GM19467 (cell line): ENCODE results near the gene NDUFS2.

ENCODE experiments used
- ATAC-seq: cut with Tn5 transposase; IDR thresholded peaks from one replicate; pipeline ENCODE4 v1.9.1; 2021; ENCODE audit warnings: mild to moderate bottlenecking, moderate library complexity; ENCODE audit not compliant: unreplicated experiment

Gene NDUFS2

DNA sequence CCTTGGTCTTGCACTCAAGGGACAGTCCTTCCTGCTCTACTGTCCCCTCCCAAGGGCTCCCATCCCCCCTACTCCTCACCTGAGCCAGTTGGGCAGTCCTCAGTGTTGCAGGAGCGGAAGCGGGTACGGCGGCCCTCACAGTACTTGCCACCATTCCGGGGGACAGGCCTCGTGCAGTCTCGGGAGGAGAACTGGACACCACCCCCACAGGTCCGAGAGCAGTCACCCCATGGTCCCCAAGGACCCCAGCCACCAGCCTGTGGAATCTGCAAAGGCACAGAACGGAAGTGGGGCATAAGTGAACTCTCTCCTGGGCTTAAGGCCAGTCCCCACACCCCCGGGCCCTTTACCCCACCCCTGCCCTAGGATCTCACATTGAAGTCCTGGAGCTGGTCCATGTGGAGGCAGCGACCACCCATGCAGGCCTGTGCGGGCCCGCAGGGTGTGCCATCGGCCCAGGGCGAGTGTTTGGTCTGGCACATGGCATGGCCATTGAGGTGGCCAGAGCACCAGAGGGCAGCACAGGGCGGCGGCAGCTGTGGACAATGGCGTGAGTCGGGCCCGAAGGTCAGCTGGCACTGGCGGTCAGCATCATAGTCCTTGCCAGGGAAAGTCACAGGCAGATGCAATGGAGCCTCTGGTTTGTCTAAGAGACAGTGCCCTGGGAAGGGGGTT is 8.5 kb upstream of the NDUFS2 start:
- no peak for ATAC-seq

DNA sequence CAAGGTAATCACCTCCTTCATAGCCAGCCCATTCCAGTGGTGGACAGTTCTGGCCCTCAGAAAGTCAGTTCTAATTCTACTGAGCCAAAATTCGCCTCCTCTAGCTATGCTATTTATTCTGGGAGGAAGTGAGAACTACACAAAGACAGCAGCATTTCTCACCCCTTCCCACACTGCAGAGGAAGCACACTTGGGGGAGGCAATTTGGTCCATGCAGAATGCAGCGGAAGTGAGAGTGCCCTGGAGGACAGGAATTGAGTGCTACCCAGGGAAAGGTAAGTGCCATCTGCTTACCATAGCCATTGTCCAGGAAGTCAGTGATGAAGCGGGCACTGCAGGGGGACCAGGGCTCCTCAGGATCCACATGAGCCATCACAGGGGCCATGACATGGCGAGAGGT is 7.0 kb upstream of the NDUFS2 start:
- no peak for ATAC-seq

GRCh38 chr1:161196111-161196510 is 6.1 kb upstream of the NDUFS2 start:
- no peak for ATAC-seq

DNA sequence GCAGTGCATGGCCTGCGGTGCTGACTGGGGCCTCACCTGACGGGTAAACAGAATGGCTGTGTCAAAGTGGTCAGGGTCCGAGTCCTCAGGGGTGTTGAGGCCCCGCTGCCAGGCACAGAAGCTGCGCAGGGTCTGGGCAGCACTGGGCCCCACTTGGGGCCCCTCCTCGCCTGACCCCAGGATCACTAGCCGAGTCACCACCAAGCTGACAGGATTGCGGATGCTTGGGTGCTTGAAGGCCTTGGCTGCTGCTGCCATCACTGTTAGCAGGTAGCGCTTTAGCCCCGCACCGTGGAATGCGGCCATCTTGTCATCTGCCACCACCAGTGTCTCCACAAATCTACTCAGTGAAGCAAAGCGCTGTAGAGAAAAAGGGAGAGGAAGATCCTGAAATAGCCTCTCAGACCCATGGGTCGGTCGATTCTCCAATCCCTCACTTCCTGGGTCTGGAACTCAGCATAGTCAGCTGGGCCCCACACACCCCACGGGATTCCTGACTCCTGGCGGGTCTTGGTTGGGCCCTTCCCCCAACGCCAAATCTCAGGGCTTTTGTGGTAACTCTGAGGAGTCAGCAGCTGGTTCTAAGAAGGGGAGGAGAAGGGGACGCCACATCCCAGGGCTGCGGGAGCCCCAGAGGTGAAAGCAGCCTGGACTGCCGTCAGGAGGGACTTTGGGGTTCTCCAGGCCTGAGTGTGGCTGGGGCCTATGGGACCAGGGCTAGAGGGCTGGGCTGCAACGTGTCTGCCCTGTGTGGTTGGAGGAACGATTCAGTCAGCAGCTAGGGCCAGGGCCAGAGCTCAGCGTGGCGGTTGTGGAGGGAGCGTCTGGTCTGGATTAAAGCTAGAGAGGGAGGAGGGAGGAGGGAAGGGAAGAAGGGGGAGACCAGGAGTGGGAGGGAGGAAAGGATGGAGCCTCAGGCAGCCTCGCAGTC is 5.4 kb upstream of the NDUFS2 start:
- ATAC-seq: no peak

- no peak for ATAC-seq
Measured at GRCh38 chr1:161197560-161198193, 4.5 kb upstream of the NDUFS2 start.

GRCh38 chr1:161198194-161198896 is 3.8 kb upstream of the NDUFS2 start:
- ATAC-seq: no peak

GRCh38 chr1:161198897-161199431 is 3.2 kb upstream of the NDUFS2 start, which contains the start of gene ADAMTS4:
TSS of gene ADAMTS4 (minus strand) at chr1:161199054. CDS start at chr1:161198627, 427 bp downstream.
- no peak for ATAC-seq

DNA sequence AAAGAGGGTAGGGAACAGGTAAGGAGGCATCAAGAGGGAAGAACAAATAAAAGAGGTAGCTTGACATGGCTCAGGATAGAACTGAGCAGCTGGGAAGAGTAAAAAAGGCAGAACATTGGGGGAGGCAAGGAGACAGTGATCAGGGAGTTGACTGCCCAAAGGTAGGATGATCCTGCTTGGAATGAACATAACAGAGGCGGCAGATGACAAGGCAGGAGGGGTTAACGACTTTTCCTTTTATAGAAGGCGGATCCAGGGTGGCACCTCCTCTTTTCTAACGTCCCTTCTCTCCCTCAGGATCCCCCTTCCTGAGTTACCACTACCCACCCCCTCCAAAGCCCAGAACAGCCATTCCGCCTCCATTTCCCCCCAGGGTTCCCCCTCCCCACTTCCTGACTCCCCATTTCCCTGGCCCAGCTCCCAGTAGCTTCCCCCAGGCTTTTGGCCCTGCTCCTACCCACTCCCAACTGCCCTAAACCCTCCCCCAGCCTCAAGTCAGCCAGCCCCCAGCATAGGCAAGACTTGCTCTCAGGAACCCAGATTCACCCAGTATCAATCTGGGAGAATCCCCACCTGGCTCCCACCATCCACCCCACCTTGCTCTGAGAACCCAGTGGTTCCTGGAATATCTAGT is 2.5 kb upstream of the NDUFS2 start:
- no peak for ATAC-seq

DNA sequence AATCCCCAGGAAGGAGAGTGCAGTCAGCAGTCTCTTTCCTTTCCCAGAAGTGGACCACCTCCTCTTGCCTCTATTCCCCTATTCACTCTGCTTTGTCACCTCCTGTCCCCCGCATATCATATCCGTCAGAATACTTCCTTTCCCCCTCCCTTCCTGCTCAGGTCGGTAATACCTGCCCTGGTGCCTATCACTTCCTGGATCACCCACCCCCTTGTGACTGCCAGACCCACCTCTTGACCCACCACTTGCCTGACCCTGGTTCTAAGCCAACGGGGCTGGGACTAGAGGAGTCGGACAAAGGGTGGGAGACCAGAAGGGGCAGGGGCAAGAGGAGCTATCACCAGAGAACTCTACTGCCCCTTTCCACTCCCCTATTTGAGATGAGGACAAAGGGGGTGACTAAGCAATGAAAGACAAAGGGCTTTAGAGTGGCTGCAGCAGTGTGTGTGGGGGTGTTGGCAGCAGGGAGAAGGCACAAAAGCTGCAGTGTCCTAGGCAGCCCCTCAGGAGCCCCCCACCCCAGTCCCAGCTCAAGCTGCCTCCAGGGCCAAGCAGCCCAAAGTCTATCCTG is 1.7 kb upstream of the NDUFS2 start:
- ATAC-seq: no peak

- ATAC-seq: no peak
Measured at GRCh38 chr1:161200992-161201835, 953 bp upstream of the NDUFS2 start.

DNA sequence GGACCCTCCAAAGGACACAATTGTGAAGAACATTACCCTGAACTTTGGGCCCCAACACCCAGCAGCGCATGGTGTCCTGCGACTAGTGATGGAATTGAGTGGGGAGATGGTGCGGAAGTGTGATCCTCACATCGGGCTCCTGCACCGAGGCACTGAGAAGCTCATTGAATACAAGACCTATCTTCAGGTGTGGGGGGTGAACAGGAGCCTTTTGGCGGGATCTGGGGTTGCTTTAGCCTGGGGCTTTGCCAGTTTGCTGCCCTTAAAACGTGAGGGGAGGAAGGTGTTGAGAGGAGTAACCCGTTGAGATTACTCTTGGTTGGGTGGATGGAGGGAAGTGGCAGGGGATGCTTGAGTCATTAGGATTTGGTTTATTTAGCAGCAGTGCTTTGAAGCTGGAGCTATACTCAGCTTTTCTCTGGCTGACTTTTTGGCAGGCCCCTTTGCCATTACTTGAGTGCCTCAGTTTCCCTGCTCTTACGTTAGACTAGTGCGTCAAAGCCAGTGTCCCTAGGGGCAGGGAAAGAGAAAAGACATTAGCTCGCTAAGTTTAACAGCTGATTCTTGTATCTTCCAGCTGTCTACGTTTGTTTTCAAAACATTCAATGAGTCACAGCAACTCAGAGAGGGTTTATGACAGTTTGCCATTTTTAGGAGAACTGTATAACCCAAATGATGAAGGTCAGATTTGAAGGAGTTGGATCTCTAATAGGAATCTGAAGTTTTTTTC is 4.4 kb downstream of the NDUFS2 start:
- ATAC-seq: no peak

DNA sequence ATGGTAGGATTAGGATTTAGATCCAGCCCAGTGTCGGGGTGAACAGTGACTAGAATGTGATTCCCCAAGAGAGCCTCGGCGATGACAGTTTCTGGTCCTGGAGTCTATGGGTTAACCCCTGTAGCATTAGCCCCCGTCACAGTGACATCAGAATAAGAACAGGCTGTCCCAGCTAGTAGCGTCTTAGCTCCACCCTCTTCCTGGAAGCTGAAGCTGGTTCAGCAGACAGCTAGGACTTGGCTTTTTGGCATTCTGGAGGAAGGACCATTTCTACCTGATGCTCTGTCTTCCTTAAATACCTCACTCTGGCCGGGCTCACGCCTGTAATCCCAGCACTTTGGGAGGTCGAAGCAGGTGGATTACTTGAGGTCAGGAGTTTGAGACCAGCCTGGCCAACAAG is 5.0 kb downstream of the NDUFS2 start:
- no peak for ATAC-seq

DNA sequence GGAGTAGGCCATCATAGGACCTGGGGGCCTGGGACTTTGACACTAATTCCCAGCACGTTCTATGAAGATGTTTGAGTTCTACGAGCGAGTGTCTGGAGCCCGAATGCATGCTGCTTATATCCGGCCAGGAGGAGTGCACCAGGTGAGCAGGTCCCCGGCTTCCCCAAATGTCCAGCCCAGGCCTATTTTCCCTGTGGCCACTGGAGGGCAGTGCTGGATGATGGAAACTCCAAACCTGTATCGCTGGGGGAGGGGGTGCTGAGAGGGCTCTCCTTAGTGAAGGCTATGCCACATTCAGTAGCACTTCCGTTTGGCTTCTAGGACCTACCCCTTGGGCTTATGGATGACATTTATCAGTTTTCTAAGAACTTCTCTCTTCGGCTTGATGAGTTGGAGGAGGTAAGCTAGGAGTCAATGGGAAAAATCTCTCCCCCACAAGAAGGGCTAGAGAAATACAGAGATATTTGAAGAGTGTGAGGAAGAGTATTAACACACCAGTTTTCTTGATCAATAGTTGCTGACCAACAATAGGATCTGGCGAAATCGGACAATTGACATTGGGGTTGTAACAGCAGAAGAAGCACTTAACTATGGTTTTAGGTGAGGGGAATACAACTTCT is 7.7 kb downstream of the NDUFS2 start:
- peak; percentile 56 for ATAC-seq

GRCh38 chr1:161214369-161214768 is 12.2 kb downstream of the NDUFS2 start:
- no peak for ATAC-seq

DNA sequence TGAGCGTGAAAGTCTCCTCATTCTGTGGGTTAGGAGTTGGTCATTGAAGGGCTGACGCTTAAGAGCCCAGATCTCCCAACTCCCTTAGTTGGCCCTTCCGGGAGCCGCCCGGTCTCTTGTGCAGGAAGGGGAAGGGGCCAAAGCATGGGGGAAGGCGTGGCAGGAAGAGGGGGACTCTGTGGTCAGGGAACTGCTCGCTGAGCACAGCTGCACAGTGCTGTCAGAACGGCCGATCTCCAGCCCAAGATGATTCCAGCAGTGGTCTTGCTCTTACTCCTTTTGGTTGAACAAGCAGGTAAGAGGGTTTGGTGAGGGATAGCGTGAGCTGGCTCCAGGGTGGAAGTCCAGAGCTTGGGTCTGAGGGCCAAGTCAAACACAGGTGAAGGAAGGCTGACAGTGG is 12.9 kb downstream of the NDUFS2 start, which contains the start of gene FCER1G:
FCER1G (plus strand) TSS at position 220 of the 400 bp plus-strand sequence; CDS start at position 247, 27 bp downstream.
- no peak for ATAC-seq

- peak; percentile 82 for ATAC-seq
Measured at GRCh38 chr1:161216945-161217712, 15.0 kb downstream of the NDUFS2 start.

DNA sequence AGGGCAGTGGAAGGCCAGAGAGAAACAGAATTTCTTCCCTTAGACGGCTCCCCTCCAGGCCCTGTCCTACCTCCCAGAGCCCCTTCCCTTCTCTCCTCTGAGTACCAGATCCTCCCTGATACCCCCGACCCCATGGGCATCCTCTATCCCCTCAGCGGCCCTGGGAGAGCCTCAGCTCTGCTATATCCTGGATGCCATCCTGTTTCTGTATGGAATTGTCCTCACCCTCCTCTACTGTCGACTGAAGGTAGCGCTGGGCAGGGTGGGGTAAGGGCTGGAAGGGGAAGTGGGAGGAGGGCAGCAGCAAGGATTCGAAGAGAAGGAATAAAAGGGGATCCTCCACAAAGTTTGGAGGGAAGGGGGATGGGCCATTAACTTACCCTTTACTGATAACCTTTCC is 15.7 kb downstream of the NDUFS2 start:
- no peak for ATAC-seq
